Mesendoderm (in vitro differentiated cells): Measurements from ENCODE around the gene FAM200C.

Experiments
- DNase-seq: peaks from one replicate; pipeline ENCODE4 v3.0.0; 2013
- H2AK5ac ChIP-seq: 2 replicates; pipeline ENCODE4 v1.6.1; 2013; ENCODE audit warnings: low read length, inconsistent platforms
- H2BK120ac ChIP-seq: 2 replicates; pipeline ENCODE4 v1.6.1; 2013; ENCODE audit warnings: low read depth, mild to moderate bottlenecking, low read length, moderate library complexity, mixed read lengths
- H2BK15ac ChIP-seq: replicated peaks from 2 replicates; pipeline ENCODE4 v1.6.1; 2013; ENCODE audit warnings: low read depth, mild to moderate bottlenecking, moderate library complexity
- H2BK5ac ChIP-seq: 2 replicates; pipeline ENCODE4 v1.6.1; 2013; ENCODE audit warnings: low read length, inconsistent platforms
- H3K18ac ChIP-seq: 2 replicates; pipeline ENCODE4 v1.6.1; 2013; ENCODE audit warnings: mild to moderate bottlenecking, low read length, mixed read lengths
- H3K23ac ChIP-seq: one replicate; pipeline ENCODE4 v1.6.1; 2013; ENCODE audit warnings: low read length
- H3K27ac ChIP-seq: 2 replicates; pipeline ENCODE4 v1.5.1; 2013; ENCODE audit warnings: low read depth, mild to moderate bottlenecking, inconsistent platforms, low read length, moderate library complexity
- H3K27me3 ChIP-seq: 2 replicates; pipeline ENCODE4 v1.6.1; 2013; ENCODE audit warnings: low read length, control low read depth, mild to moderate bottlenecking, inconsistent platforms; ENCODE audit not compliant: insufficient read depth, poor library complexity
- H3K36me3 ChIP-seq: 2 replicates; pipeline ENCODE4 v1.6.1; 2013; ENCODE audit warnings: low read length, inconsistent platforms; ENCODE audit not compliant: control insufficient read depth, insufficient read depth
- H3K4ac ChIP-seq: one replicate; pipeline ENCODE4 v1.6.1; 2013; ENCODE audit warnings: low read depth, mild to moderate bottlenecking, low read length, moderate library complexity
- H3K4me1 ChIP-seq: 2 replicates; pipeline ENCODE4 v1.6.1; 2013; ENCODE audit warnings: low read depth, low read length, inconsistent platforms; ENCODE audit not compliant: control insufficient read depth
- H3K4me2 ChIP-seq: 2 replicates; pipeline ENCODE4 v1.6.1; 2013; ENCODE audit warnings: low read length
- H3K4me3 ChIP-seq: 2 replicates; pipeline ENCODE4 v1.5.1; 2013; ENCODE audit warnings: mild to moderate bottlenecking, low read length
- H3K56ac ChIP-seq: one replicate; pipeline ENCODE4 v1.6.1; 2013; ENCODE audit warnings: low read length
- H3K79me1 ChIP-seq: 2 replicates; pipeline ENCODE4 v1.6.1; 2013; ENCODE audit warnings: low read length, inconsistent platforms
- H3K79me2 ChIP-seq: 2 replicates; pipeline ENCODE4 v1.6.1; 2013; ENCODE audit warnings: mild to moderate bottlenecking, low read length; ENCODE audit not compliant: control insufficient read depth, insufficient read depth
- H3K9ac ChIP-seq: 2 replicates; pipeline ENCODE4 v1.6.1; 2013; ENCODE audit warnings: low read length, inconsistent platforms
- H4K5ac ChIP-seq: one replicate; pipeline ENCODE4 v1.6.1; 2013; ENCODE audit warnings: low read length
- H4K8ac ChIP-seq: one replicate; pipeline ENCODE4 v1.6.1; 2013; ENCODE audit warnings: low read depth, mild to moderate bottlenecking, control low read depth, low read length, moderate library complexity
- WGBS: extraction: QIAGEN DNeasy Blood & Tissue Kit; methylation state at CpG from one replicate; pipeline ENCODE4 v1.1.7; 2013; ENCODE audit warnings: low lambda C conversion rate, missing lambda C conversion rate; ENCODE audit not compliant: insufficient coverage; ENCODE audit errors: extremely low coverage; 5-methylcytosine and 5-hydroxymethylcytosine counted together

The FAM200C gene

DNA sequence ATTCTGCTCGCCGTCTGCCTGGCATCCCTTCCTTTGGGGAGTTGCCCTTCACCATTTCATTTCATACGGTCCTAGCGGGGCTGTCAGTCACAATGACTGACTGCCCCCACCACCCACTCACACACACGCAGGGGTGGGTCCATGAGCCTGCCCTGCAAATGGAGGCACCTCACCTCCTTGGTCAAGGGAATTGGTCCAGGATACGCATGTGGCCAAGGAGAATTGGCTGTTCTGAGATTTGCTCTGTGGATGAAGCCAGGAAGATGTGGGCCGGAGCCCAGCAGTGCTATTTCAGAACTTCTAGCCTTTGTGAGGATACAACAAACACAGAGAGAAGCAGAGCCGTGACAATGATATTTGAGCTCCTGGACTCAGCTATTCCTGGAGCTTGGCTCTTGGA lies 46.5 kb downstream of the FAM200C start:
- Histone ChIP-seq H2BK15ac (no peak overlapping the region), H2BK5ac (no peak overlapping the region), H3K4me3 (no peak overlapping the region), H4K5ac (no peak overlapping the region), H3K79me2 (no peaks in the 10 kb centered on the region), H2AK5ac (no peak overlapping the region), H3K4ac (no peak overlapping the region), H3K27me3 (no peaks in the 10 kb centered on the region), H3K18ac (no peak overlapping the region), H2BK120ac (no peak overlapping the region), H4K8ac (no peak overlapping the region), H3K4me2 (no peak overlapping the region), H3K4me1 (no peaks in the 10 kb centered on the region), H3K56ac (no peak overlapping the region), H3K79me1 (no peaks in the 10 kb centered on the region), H3K27ac (no peak overlapping the region), H3K23ac (no peak overlapping the region), H3K9ac (no peak overlapping the region), H3K36me3 (no peaks in the 10 kb centered on the region)
- no CpG with 5 or more reads among the region's 8 CpGs for WGBS
- DNase-seq: peak; percentile 33

DNA sequence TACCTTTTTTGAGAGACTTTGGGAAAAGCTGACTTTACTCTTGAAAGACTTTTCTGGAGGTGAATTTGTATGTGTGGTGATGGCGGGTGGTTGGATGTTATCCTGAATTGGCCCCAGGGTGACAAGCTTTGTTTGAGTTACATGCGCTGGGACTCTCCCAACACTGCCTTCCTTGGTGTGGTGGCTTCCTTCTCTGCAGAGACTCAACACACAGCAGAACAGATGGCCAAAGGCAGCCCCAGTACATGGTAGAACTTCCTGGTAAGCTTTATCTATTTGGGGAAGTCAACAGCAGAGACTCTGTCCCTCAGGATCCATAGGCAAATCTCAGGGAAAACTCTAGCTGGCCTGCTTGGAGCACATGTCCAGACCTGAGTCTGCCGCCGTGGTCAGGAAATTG lies 47.5 kb downstream of the FAM200C start:
- DNase-seq: no peak
- no peaks in the 10 kb centered on the region for H3K79me2 ChIP-seq
- no peak overlapping the region for H4K8ac ChIP-seq
- H3K27me3 ChIP-seq: no peaks in the 10 kb centered on the region
- no peak overlapping the region for H3K18ac ChIP-seq
- no peak overlapping the region for H3K56ac ChIP-seq
- H2BK5ac ChIP-seq: no peak overlapping the region
- H3K27ac ChIP-seq: no peak overlapping the region
- no peak overlapping the region for H3K4me3 ChIP-seq
- no peak overlapping the region for H3K4ac ChIP-seq
- H3K23ac ChIP-seq: no peak overlapping the region
- no peak overlapping the region for H2AK5ac ChIP-seq
- no peaks in the 10 kb centered on the region for H3K36me3 ChIP-seq
- H3K4me2 ChIP-seq: no peak overlapping the region
- H3K79me1 ChIP-seq: no peaks in the 10 kb centered on the region
- H4K5ac ChIP-seq: no peak overlapping the region
- no CpG with 5 or more reads among the region's 4 CpGs for WGBS
- no peaks in the 10 kb centered on the region for H3K4me1 ChIP-seq
- H2BK120ac ChIP-seq: no peak overlapping the region
- no peak overlapping the region for H3K9ac ChIP-seq
- no peak overlapping the region for H2BK15ac ChIP-seq

DNA sequence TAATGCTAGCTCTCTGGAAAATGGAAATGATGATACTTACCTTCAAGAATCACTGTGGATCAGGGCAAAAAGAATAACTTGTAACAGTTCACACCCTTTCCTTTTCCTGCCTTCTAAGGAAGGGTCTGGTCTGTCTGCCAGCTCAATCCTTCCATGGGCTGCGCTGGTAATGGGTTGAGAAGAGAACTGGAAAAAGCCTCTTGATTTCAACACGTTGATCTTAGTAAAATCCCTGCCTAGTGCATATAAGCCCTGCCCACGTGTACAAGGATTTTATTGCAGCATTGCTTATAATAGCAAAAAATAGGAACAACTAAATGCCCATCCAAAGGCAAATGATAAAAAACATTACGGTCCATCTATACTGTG lies 49.9 kb downstream of the FAM200C start:
- Histone ChIP-seq H3K4ac (no peak overlapping the region), H3K4me1 (no peaks in the 10 kb centered on the region), H4K8ac (no peak overlapping the region), H3K79me1 (no peaks in the 10 kb centered on the region), H2BK5ac (no peak overlapping the region), H3K23ac (no peak overlapping the region), H3K9ac (no peak overlapping the region), H2AK5ac (no peak overlapping the region), H3K27me3 (no peaks in the 10 kb centered on the region), H4K5ac (no peak overlapping the region), H2BK120ac (no peak overlapping the region), H3K4me3 (no peak overlapping the region), H3K4me2 (no peak overlapping the region), H2BK15ac (no peak overlapping the region), H3K36me3 (no peaks in the 10 kb centered on the region), H3K56ac (no peak overlapping the region), H3K79me2 (no peaks in the 10 kb centered on the region), H3K27ac (no peak overlapping the region), H3K18ac (no peak overlapping the region)
- DNase-seq: no peak
- WGBS: no CpG with 5 or more reads among the region's 4 CpGs

DNA sequence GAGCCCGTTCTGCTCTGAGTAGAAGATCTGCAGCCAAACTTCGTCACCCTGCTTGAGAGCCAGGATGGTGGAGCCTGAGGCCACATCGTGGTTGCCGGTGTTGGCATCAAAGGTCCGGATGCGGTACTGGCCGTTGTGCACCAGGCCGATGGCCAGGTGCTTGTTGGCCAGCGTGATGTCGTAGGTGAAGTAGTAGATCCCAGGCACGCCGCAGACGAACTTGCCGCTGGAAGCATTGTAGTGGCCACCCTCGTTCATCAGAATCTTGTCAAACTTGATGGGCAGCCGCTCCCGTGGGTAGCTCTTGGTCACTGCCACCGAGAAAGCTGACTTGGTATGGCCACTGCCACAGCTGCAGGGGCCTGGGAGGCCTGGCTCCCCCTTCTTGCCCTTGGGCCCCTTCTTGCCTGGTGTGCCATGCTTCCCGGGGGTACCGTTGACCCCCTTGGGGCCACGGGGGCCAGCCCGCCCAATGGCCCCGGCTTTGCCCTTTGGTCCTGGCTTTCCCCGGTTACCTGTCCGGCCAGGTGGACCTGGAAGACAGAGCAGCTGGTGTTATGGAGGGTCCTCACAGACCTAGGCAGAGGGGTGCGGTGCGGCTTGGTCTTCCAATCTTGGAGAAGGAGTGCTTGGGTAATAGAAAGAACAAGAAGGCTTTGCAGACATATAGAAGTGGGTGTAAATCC lies 50.5 kb downstream of the FAM200C start:
- Histone ChIP-seq H3K4me2 (no peak overlapping the region), H3K4ac (no peak overlapping the region), H2BK5ac (no peak overlapping the region), H2BK15ac (no peak overlapping the region), H3K79me1 (no peaks in the 10 kb centered on the region), H4K5ac (no peak overlapping the region), H3K9ac (no peak overlapping the region), H3K4me1 (no peaks in the 10 kb centered on the region), H3K27me3 (no peaks in the 10 kb centered on the region), H3K27ac (no peak overlapping the region), H3K23ac (no peak overlapping the region), H2AK5ac (no peak overlapping the region), H2BK120ac (no peak overlapping the region), H3K79me2 (no peaks in the 10 kb centered on the region), H3K56ac (no peak overlapping the region), H3K18ac (no peak overlapping the region), H3K4me3 (no peak overlapping the region), H4K8ac (no peak overlapping the region), H3K36me3 (no peaks in the 10 kb centered on the region)
- DNase-seq: no peak
- no CpG with 5 or more reads among the region's 27 CpGs for WGBS

DNA sequence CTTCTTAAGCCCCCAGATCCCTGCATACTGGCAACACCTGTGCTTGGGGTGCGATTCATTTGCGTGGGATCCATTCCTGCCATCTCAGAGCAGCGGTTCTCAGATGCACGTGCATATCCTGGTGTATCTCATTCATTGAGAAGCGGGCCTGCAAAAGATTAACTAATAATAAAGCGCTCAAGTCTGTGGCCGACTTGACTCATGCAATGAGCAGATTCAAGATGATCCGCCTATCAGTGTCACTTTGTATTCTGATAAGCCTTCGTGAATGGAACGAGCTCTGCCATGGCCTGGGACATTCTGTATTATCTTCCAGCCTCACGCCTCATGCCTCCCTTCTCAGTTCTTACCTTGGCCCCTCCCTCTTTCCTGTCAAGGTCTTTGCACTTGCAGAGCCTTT lies 51.8 kb downstream of the FAM200C start:
- Histone ChIP-seq H3K27ac (no peak overlapping the region), H3K18ac (no peak overlapping the region), H3K36me3 (no peaks in the 10 kb centered on the region), H4K8ac (no peak overlapping the region), H3K79me1 (no peaks in the 10 kb centered on the region), H3K27me3 (no peaks in the 10 kb centered on the region), H3K4me2 (no peak overlapping the region), H3K4me1 (no peaks in the 10 kb centered on the region), H3K4me3 (no peak overlapping the region), H3K9ac (no peak overlapping the region), H4K5ac (no peak overlapping the region), H3K4ac (no peak overlapping the region), H2BK120ac (no peak overlapping the region), H3K79me2 (no peaks in the 10 kb centered on the region), H3K23ac (no peak overlapping the region), H2BK5ac (no peak overlapping the region), H2BK15ac (no peak overlapping the region), H2AK5ac (no peak overlapping the region), H3K56ac (no peak overlapping the region)
- peak; percentile 61 for DNase-seq
- WGBS: no CpG with 5 or more reads among the region's 11 CpGs

DNA sequence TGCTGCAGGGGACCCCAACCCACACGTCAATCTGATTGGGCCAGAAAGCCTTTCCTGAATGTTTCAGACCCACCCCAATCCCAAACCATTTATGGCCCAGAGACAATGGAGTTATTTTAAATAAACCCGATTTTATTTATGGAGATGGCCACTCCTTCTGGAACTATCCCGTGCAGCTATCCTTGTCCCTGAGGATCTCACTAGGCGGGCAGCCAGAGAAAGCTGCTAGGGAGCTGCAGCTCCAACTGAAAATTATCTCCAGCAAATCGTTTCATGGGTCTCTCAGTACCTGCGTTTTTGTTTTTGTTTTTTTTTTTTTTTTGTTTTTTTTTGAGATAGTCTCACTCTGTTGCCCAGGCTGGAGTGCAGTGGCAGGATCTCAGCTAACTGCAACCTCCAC lies 52.4 kb downstream of the FAM200C start:
- WGBS: no CpG with 5 or more reads among the region's 6 CpGs
- no peak overlapping the region for H2AK5ac ChIP-seq
- no peak overlapping the region for H3K56ac ChIP-seq
- no peak overlapping the region for H3K4ac ChIP-seq
- H4K8ac ChIP-seq: no peak overlapping the region
- no peaks in the 10 kb centered on the region for H3K4me1 ChIP-seq
- no peak overlapping the region for H3K23ac ChIP-seq
- H3K4me2 ChIP-seq: no peak overlapping the region
- H4K5ac ChIP-seq: no peak overlapping the region
- H3K27ac ChIP-seq: no peak overlapping the region
- no peak for DNase-seq
- H2BK15ac ChIP-seq: no peak overlapping the region
- no peak overlapping the region for H3K9ac ChIP-seq
- H3K79me1 ChIP-seq: no peaks in the 10 kb centered on the region
- H3K4me3 ChIP-seq: no peak overlapping the region
- H3K18ac ChIP-seq: no peak overlapping the region
- no peaks in the 10 kb centered on the region for H3K79me2 ChIP-seq
- no peak overlapping the region for H2BK120ac ChIP-seq
- H3K27me3 ChIP-seq: no peaks in the 10 kb centered on the region
- no peaks in the 10 kb centered on the region for H3K36me3 ChIP-seq
- H2BK5ac ChIP-seq: no peak overlapping the region
